ENCODE data around the gene KCNJ15.

The KCNJ15 gene

GRCh38 chr21:38333301-38334272 lies 76.8 kb downstream of the KCNJ15 start:
- Histone ChIP-seq H3K27me3 (ENCODE audit: control insufficient read depth in 1 of 2, insufficient read depth in 2 of 2, low read length in 2 of 2) (no peaks in the 10 kb centered on the region), H3K4me3 (ENCODE audit: low read depth in 1 of 2, low read length in 2 of 2) (no peak overlapping the region), H3K9ac (ENCODE audit: low read length) (no peak overlapping the region), H3K27ac (ENCODE audit: low read depth, low read length) (no peak overlapping the region), H3K36me3 (ENCODE audit: insufficient read depth, low read length) (no peaks in the 10 kb centered on the region), H3K4me1 (ENCODE audit: insufficient read depth, low read length) (peaks cover 9% of the 10 kb centered on the region), H3K9me3 (ENCODE audit: low read length) (no peaks in the 10 kb centered on the region)

GRCh38 chr21:38334866-38335265 lies 78.1 kb downstream of the KCNJ15 start:
- no peak overlapping the region for H3K27ac ChIP-seq (ENCODE audit: low read depth, low read length)

GRCh38 chr21:38337793-38338192 lies 81.0 kb downstream of the KCNJ15 start:
- Histone ChIP-seq H3K27me3 (ENCODE audit: control insufficient read depth in 1 of 2, insufficient read depth in 2 of 2, low read length in 2 of 2) (no peaks in the 10 kb centered on the region), H3K36me3 (ENCODE audit: insufficient read depth, low read length) (no peaks in the 10 kb centered on the region), H3K9ac (ENCODE audit: low read length) (no peak overlapping the region), H3K4me3 (ENCODE audit: low read depth in 1 of 2, low read length in 2 of 2) (no peak overlapping the region), H3K9me3 (ENCODE audit: low read length) (no peaks in the 10 kb centered on the region), H3K4me1 (ENCODE audit: insufficient read depth, low read length) (peaks cover 9% of the 10 kb centered on the region), H3K27ac (ENCODE audit: low read depth, low read length) (no peak overlapping the region)

More at GRCh38 chr21:38334866-38335265, 78.1 kb downstream of the KCNJ15 start:
- H3K4me1 ChIP-seq (ENCODE audit: insufficient read depth, low read length): peaks cover 9% of the 10 kb centered on the region
- no peaks in the 10 kb centered on the region for H3K9me3 ChIP-seq (ENCODE audit: low read length)
- no peak overlapping the region for H3K4me3 ChIP-seq (ENCODE audit: low read depth in 1 of 2, low read length in 2 of 2)
- no peaks in the 10 kb centered on the region for H3K36me3 ChIP-seq (ENCODE audit: insufficient read depth, low read length)
- no peaks in the 10 kb centered on the region for H3K27me3 ChIP-seq (ENCODE audit: control insufficient read depth in 1 of 2, insufficient read depth in 2 of 2, low read length in 2 of 2)
- no peak overlapping the region for H3K9ac ChIP-seq (ENCODE audit: low read length)

GRCh38 chr21:38340131-38340530 lies 83.3 kb downstream of the KCNJ15 start:
- Histone ChIP-seq H3K4me3 (ENCODE audit: low read depth in 1 of 2, low read length in 2 of 2) (no peak overlapping the region), H3K9ac (ENCODE audit: low read length) (no peak overlapping the region), H3K27ac (ENCODE audit: low read depth, low read length) (no peak overlapping the region), H3K4me1 (ENCODE audit: insufficient read depth, low read length) (no peaks in the 10 kb centered on the region), H3K9me3 (ENCODE audit: low read length) (no peaks in the 10 kb centered on the region), H3K27me3 (ENCODE audit: control insufficient read depth in 1 of 2, insufficient read depth in 2 of 2, low read length in 2 of 2) (no peaks in the 10 kb centered on the region), H3K36me3 (ENCODE audit: insufficient read depth, low read length) (no peaks in the 10 kb centered on the region)

- no peak overlapping the region for H3K9ac ChIP-seq (ENCODE audit: low read length)
- H3K27me3 ChIP-seq (ENCODE audit: control insufficient read depth in 1 of 2, insufficient read depth in 2 of 2, low read length in 2 of 2): no peaks in the 10 kb centered on the region
- no peaks in the 10 kb centered on the region for H3K9me3 ChIP-seq (ENCODE audit: low read length)
- H3K4me1 ChIP-seq (ENCODE audit: insufficient read depth, low read length): no peaks in the 10 kb centered on the region
- H3K36me3 ChIP-seq (ENCODE audit: insufficient read depth, low read length): no peaks in the 10 kb centered on the region
- no peak overlapping the region for H3K27ac ChIP-seq (ENCODE audit: low read depth, low read length)
- H3K4me3 ChIP-seq (ENCODE audit: low read depth in 1 of 2, low read length in 2 of 2): no peak overlapping the region
Observed at GRCh38 chr21:38341546-38342012, 84.8 kb downstream of the KCNJ15 start.

- Histone ChIP-seq H3K4me3 (ENCODE audit: low read depth in 1 of 2, low read length in 2 of 2) (no peak overlapping the region), H3K36me3 (ENCODE audit: insufficient read depth, low read length) (no peaks in the 10 kb centered on the region), H3K9me3 (ENCODE audit: low read length) (no peaks in the 10 kb centered on the region), H3K27me3 (ENCODE audit: control insufficient read depth in 1 of 2, insufficient read depth in 2 of 2, low read length in 2 of 2) (no peaks in the 10 kb centered on the region), H3K9ac (ENCODE audit: low read length) (no peak overlapping the region), H3K27ac (ENCODE audit: low read depth, low read length) (no peak overlapping the region), H3K4me1 (ENCODE audit: insufficient read depth, low read length) (no peaks in the 10 kb centered on the region)
Observed at GRCh38 chr21:38342739-38343138, 85.9 kb downstream of the KCNJ15 start.

GRCh38 chr21:38343691-38344090 lies 86.9 kb downstream of the KCNJ15 start:
- no peaks in the 10 kb centered on the region for H3K27me3 ChIP-seq (ENCODE audit: control insufficient read depth in 1 of 2, insufficient read depth in 2 of 2, low read length in 2 of 2)
- H3K36me3 ChIP-seq (ENCODE audit: insufficient read depth, low read length): no peaks in the 10 kb centered on the region
- H3K27ac ChIP-seq (ENCODE audit: low read depth, low read length): no peak overlapping the region
- H3K4me3 ChIP-seq (ENCODE audit: low read depth in 1 of 2, low read length in 2 of 2): no peak overlapping the region
- H3K4me1 ChIP-seq (ENCODE audit: insufficient read depth, low read length): no peaks in the 10 kb centered on the region
- H3K9me3 ChIP-seq (ENCODE audit: low read length): no peaks in the 10 kb centered on the region
- H3K9ac ChIP-seq (ENCODE audit: low read length): no peak overlapping the region

GRCh38 chr21:38346286-38346685 lies 89.5 kb downstream of the KCNJ15 start:
- Histone ChIP-seq H3K27ac (ENCODE audit: low read depth, low read length) (no peak overlapping the region), H3K4me3 (ENCODE audit: low read depth in 1 of 2, low read length in 2 of 2) (no peak overlapping the region), H3K4me1 (ENCODE audit: insufficient read depth, low read length) (no peaks in the 10 kb centered on the region), H3K27me3 (ENCODE audit: control insufficient read depth in 1 of 2, insufficient read depth in 2 of 2, low read length in 2 of 2) (no peaks in the 10 kb centered on the region), H3K36me3 (ENCODE audit: insufficient read depth, low read length) (no peaks in the 10 kb centered on the region), H3K9me3 (ENCODE audit: low read length) (no peaks in the 10 kb centered on the region), H3K9ac (ENCODE audit: low read length) (no peak overlapping the region)

GRCh38 chr21:38349111-38349746 lies 92.4 kb downstream of the KCNJ15 start:
- Histone ChIP-seq H3K36me3 (ENCODE audit: insufficient read depth, low read length) (no peaks in the 10 kb centered on the region), H3K9me3 (ENCODE audit: low read length) (no peaks in the 10 kb centered on the region), H3K27me3 (ENCODE audit: control insufficient read depth in 1 of 2, insufficient read depth in 2 of 2, low read length in 2 of 2) (no peaks in the 10 kb centered on the region), H3K9ac (ENCODE audit: low read length) (no peak overlapping the region), H3K4me3 (ENCODE audit: low read depth in 1 of 2, low read length in 2 of 2) (no peak overlapping the region), H3K4me1 (ENCODE audit: insufficient read depth, low read length) (peaks cover 9% of the 10 kb centered on the region), H3K27ac (ENCODE audit: low read depth, low read length) (no peak overlapping the region)

GRCh38 chr21:38349977-38350376 lies 93.2 kb downstream of the KCNJ15 start:
- no peak overlapping the region for H3K4me3 ChIP-seq (ENCODE audit: low read depth in 1 of 2, low read length in 2 of 2)
- no peaks in the 10 kb centered on the region for H3K9me3 ChIP-seq (ENCODE audit: low read length)
- no peaks in the 10 kb centered on the region for H3K36me3 ChIP-seq (ENCODE audit: insufficient read depth, low read length)
- no peak overlapping the region for H3K9ac ChIP-seq (ENCODE audit: low read length)
- H3K4me1 ChIP-seq (ENCODE audit: insufficient read depth, low read length): peaks cover 9% of the 10 kb centered on the region
- H3K27ac ChIP-seq (ENCODE audit: low read depth, low read length): no peak overlapping the region
- H3K27me3 ChIP-seq (ENCODE audit: control insufficient read depth in 1 of 2, insufficient read depth in 2 of 2, low read length in 2 of 2): no peaks in the 10 kb centered on the region

GRCh38 chr21:38350684-38351083 lies 93.9 kb downstream of the KCNJ15 start:
- H3K9ac ChIP-seq (ENCODE audit: low read length): no peak overlapping the region
- no peak overlapping the region for H3K27ac ChIP-seq (ENCODE audit: low read depth, low read length)
- H3K4me1 ChIP-seq (ENCODE audit: insufficient read depth, low read length): peaks cover 9% of the 10 kb centered on the region

More at GRCh38 chr21:38350684-38351083, 93.9 kb downstream of the KCNJ15 start:
- H3K4me3 ChIP-seq (ENCODE audit: low read depth in 1 of 2, low read length in 2 of 2): no peak overlapping the region
- H3K9me3 ChIP-seq (ENCODE audit: low read length): no peaks in the 10 kb centered on the region
- no peaks in the 10 kb centered on the region for H3K36me3 ChIP-seq (ENCODE audit: insufficient read depth, low read length)
- no peaks in the 10 kb centered on the region for H3K27me3 ChIP-seq (ENCODE audit: control insufficient read depth in 1 of 2, insufficient read depth in 2 of 2, low read length in 2 of 2)

All from muscle layer of colon (tissue), 2 donors.